A549 (cell line): ENCODE data around the gene MT1E. TPM values are rescaled to one million over a fixed set of nuclear protein-coding genes. Genes with fewer than 3 reads are reported as not detected.

ENCODE experiments used
- ATAC-seq, 2 experiments: fragments of 200-7000 bp in 1 of 2; fragments of >200 bp in 1 of 2; cut with Nextera tagmentation in 1 of 2; cut with Tn5 transposase in 1 of 2; 3 replicates each; pipeline versions ENCODE4 v1.8.0 to v1.9.1; 2018 to 2020; ENCODE audit warnings: mild to moderate bottlenecking in 1 of 2, moderate library complexity in 1 of 2
- CTCF ChIA-PET: fragments of 300-600 bp; sonication (Branson Sonifier 250); formaldehyde crosslinking; extraction: SDS; loops from one replicate; lab custom pipeline; 2021; ENCODE audit warnings: antibody characterized with exemption, inconsistent platforms; lab: Yijun Ruan, JAX
- POLR2A ChIA-PET: fragments of 350-600 bp; formaldehyde crosslinking; extraction: SDS; loops from one replicate; lab custom pipeline; 2021; ENCODE audit warnings: antibody characterized with exemption, inconsistent platforms; lab: Yijun Ruan, JAX
- DNase-seq, 2 experiments: peaks; one replicate each; pipeline versions ENCODE4 v3.0.0 to v3.0.0-alpha.2; 2011 to 2016; ENCODE audit warnings: low read depth in 1 of 2, low spot score in 1 of 2
- FAIRE-seq: peaks from 2 replicates; lab custom pipeline; 2011; peaks lifted over from hg19 to GRCh38; lab: Jason Lieb, UNC
- H3K27ac ChIP-seq, 2 experiments: fragments of >200 bp; sonication (Bioruptor Twin); formaldehyde crosslinking; 3 replicates each; pipeline ENCODE4 v1.5.1; 2016 to 2017
- H3K4me1 ChIP-seq: fragments of >200 bp; sonication (Bioruptor Twin); formaldehyde crosslinking; 3 replicates; pipeline ENCODE4 v1.6.1; 2016
- H3K4me2 ChIP-seq: fragments of >200 bp; sonication (Bioruptor Twin); formaldehyde crosslinking; 3 replicates; pipeline ENCODE4 v1.6.1; 2016
- H3K4me3 ChIP-seq: fragments of >200 bp; sonication (Bioruptor Twin); formaldehyde crosslinking; 3 replicates; pipeline ENCODE4 v1.5.1; 2016
- H3K9me3 ChIP-seq: fragments of >200 bp; sonication (Bioruptor Twin); formaldehyde crosslinking; 3 replicates; pipeline ENCODE4 v1.6.1; 2016
- BHLHE40 ChIP-seq: IDR thresholded peaks from 2 replicates; pipeline ENCODE4 v1.6.1; 2012; ENCODE audit warnings: low read depth, low read length, inconsistent platforms
- CBX8 ChIP-seq: fragments of 200-600 bp; sonication (generic); IDR thresholded peaks from 2 replicates; pipeline ENCODE4 v1.6.1; 2016
- CHD2 ChIP-seq: fragments of 150-350 bp; IDR thresholded peaks from 2 replicates; pipeline ENCODE4 v1.6.1; 2014; ENCODE audit warnings: low read length; ENCODE audit not compliant: partially characterized antibody
- CTCF ChIP-seq: fragments of >200 bp; sonication (Bioruptor Twin); formaldehyde crosslinking; IDR thresholded peaks from 3 replicates; pipeline ENCODE4 v1.5.1; 2016
- E2F6 ChIP-seq: IDR thresholded peaks from 2 replicates; pipeline ENCODE4 v1.6.1; 2012; ENCODE audit warnings: low read depth, borderline replicate concordance
- EHF ChIP-seq: fragments of 250-450 bp; sonication (Bioruptor Pico); IDR thresholded peaks from 2 replicates; pipeline ENCODE4 v1.5.0; 2020; ENCODE audit warnings: mild to moderate bottlenecking
- ESRRA ChIP-seq: fragments of 150-350 bp; IDR thresholded peaks from 2 replicates; pipeline ENCODE4 v1.6.1; 2014; ENCODE audit warnings: mild to moderate bottlenecking, low read length, borderline replicate concordance
- HDAC2 ChIP-seq: fragments of 200-600 bp; sonication (generic); IDR thresholded peaks from 2 replicates; pipeline ENCODE4 v1.6.1; 2016
- HOXA7 ChIP-seq: fragments of 250-450 bp; sonication (Bioruptor Pico); IDR thresholded peaks from 2 replicates; pipeline ENCODE4 v1.5.0; 2020; ENCODE audit warnings: mild to moderate bottlenecking, moderate library complexity
- HOXB13 ChIP-seq: fragments of 250-450 bp; sonication (Bioruptor Pico); IDR thresholded peaks from 2 replicates; pipeline ENCODE4 v1.5.0; 2020; ENCODE audit warnings: low read depth, mild to moderate bottlenecking, moderate library complexity
- HOXB5 ChIP-seq: fragments of 250-450 bp; sonication (Bioruptor Pico); IDR thresholded peaks from 2 replicates; pipeline ENCODE4 v1.5.0; 2020; ENCODE audit warnings: mild to moderate bottlenecking, moderate library complexity
- JUN ChIP-seq, 2 experiments: fragments of >200 bp; sonication (Bioruptor Twin); formaldehyde crosslinking; IDR thresholded peaks; 2 replicates in 1 of 2; 3 replicates in 1 of 2; pipeline ENCODE4 v1.6.1; 2016 to 2017
- KDM5A ChIP-seq: fragments of 200-600 bp; sonication (generic); IDR thresholded peaks from 2 replicates; pipeline ENCODE4 v1.6.1; 2016; ENCODE audit warnings: antibody characterized with exemption, mild to moderate bottlenecking
- MAFK ChIP-seq: fragments of 450-650 bp; IDR thresholded peaks from 2 replicates; pipeline ENCODE4 v1.6.1; 2014; ENCODE audit not compliant: partially characterized antibody
- MAX ChIP-seq: IDR thresholded peaks from 2 replicates; pipeline ENCODE4 v1.6.1; 2012
- NR3C1 ChIP-seq: fragments of >200 bp; sonication (Bioruptor Twin); formaldehyde crosslinking; IDR thresholded peaks from 3 replicates; pipeline ENCODE4 v1.6.1; 2017
- POLR2A ChIP-seq: IDR thresholded peaks from 2 replicates; pipeline ENCODE4 v1.6.1; 2012; ENCODE audit warnings: mild to moderate bottlenecking, low read length
- RAD21 ChIP-seq, 2 experiments: fragments of >200 bp in 1 of 2; sonication (Bioruptor Twin) in 1 of 2; formaldehyde crosslinking in 1 of 2; IDR thresholded peaks in 1 of 2; conservative IDR thresholded peaks in 1 of 2; 2 replicates in 1 of 2; 3 replicates in 1 of 2; pipeline ENCODE4 v1.6.1; 2012 to 2018; ENCODE audit warnings: inconsistent platforms in 1 of 2
- RARB ChIP-seq: fragments of 250-450 bp; sonication (Bioruptor Pico); IDR thresholded peaks from 2 replicates; pipeline ENCODE4 v1.8.0; 2021; ENCODE audit warnings: mild to moderate bottlenecking, moderate library complexity
- REST ChIP-seq: fragments of 200-600 bp; sonication (generic); IDR thresholded peaks from 2 replicates; pipeline ENCODE4 v1.6.1; 2016; ENCODE audit warnings: antibody characterized with exemption, mild to moderate bottlenecking, moderate library complexity
- RNF2 ChIP-seq: fragments of 200-600 bp; sonication (generic); IDR thresholded peaks from 2 replicates; pipeline ENCODE4 v1.6.1; 2016; ENCODE audit warnings: low read depth, mild to moderate bottlenecking, antibody characterized with exemption, moderate library complexity, borderline replicate concordance
- SMC3 ChIP-seq: fragments of >200 bp; sonication (Bioruptor Twin); formaldehyde crosslinking; IDR thresholded peaks from 3 replicates; pipeline ENCODE4 v1.6.1; 2018; ENCODE audit warnings: inconsistent platforms
- SREBF2 ChIP-seq: fragments of 450-650 bp; IDR thresholded peaks from 2 replicates; pipeline ENCODE4 v1.6.1; 2014; ENCODE audit warnings: mild to moderate bottlenecking, moderate library complexity
- TFCP2L1 ChIP-seq: fragments of 250-450 bp; sonication (Bioruptor Pico); IDR thresholded peaks from 2 replicates; pipeline ENCODE4 v1.5.0; 2021; ENCODE audit warnings: mild to moderate bottlenecking
- USF2 ChIP-seq: fragments of 450-650 bp; IDR thresholded peaks from 2 replicates; pipeline ENCODE4 v1.6.1; 2014; ENCODE audit warnings: antibody characterized with exemption
- WGBS: methylation state at CpG from one replicate; pipeline ENCODE4 v1.1.6; 2017; ENCODE audit errors: missing lambda C conversion rate; 5-methylcytosine and 5-hydroxymethylcytosine counted together
- polyA minus RNA-seq: library from RNA; depleted of rRNA, polyadenylated mRNA; stranded (reverse); fragments of >200 nt; gene quantifications from 2 replicates; pipeline ENCODE4 v1.2.3, GENCODE V29; 2011; rRNA and poly(A)+ RNA removed
- polyA plus RNA-seq, 4 experiments: library from polyadenylated mRNA; depleted of rRNA in 3 of 4; stranded (reverse); fragments of >200 nt; fragmentation: RNase III in 1 of 4; extraction: RNeasy Plus Mini Kit Qiagen cat#74134 plus additional on column Dnase treatment in 1 of 4; gene quantifications; 2 replicates in 3 of 4; 3 replicates in 1 of 4; pipeline ENCODE4 v1.2.3, GENCODE V29; 2011 to 2017

Gene MT1E
- polyA plus RNA-seq (2011; rRNA removed) (not detected in 2 replicates), polyA plus RNA-seq (2017; fragmentation: RNase III; extraction: RNeasy Plus Mini Kit Qiagen cat#74134 plus additional on column Dnase treatment) (not detected in 3 replicates), polyA minus RNA-seq (not detected in 2 replicates)
- polyA plus RNA-seq (2012; cell fraction: cytosol; rRNA removed) = not detected in 2 replicates
- not detected in 2 replicates for polyA plus RNA-seq (2012; cell fraction: nucleus; rRNA removed)

GRCh38 chr16:56625140-56625942 lies at the start of gene MT1E:
MT1E (plus strand) TSS chr16:56625781; CDS start chr16:56625852, 71 bp downstream.
- ATAC-seq = no peak
- ChIA-PET POLR2A (interaction anchor here (0.7 to 2.3 kb wide), 2 partner anchors 16 to 18 kb away, joined by 5 to 23 read pairs; partner anchors contain the start of gene MT2A), CTCF (interaction anchor here (0.8 to 5.3 kb wide), 7 partner anchors 14 to 111 kb away, joined by 3 to 18 read pairs (median 3); partner anchors contain the start of gene MT1A)
- 93% methylated on average over 59 of the region's 62 CpGs for WGBS
- H3K9me3 ChIP-seq = no peaks in the 10 kb centered on the region
- no peak for DNase-seq
- FAIRE-seq = no peak
- TF ChIP-seq BHLHE40 (no peak), JUN (IDR thresholded peaks at IDR 0.05) (no peak)
- no peak within 1 kb of the TSS for H3K4me3 ChIP-seq
- peaks cover 14% of the 10 kb centered on the region for H3K4me1 ChIP-seq
- H3K27ac ChIP-seq = peak within 1 kb of the TSS; percentile 72 to 86
- no peak within 1 kb of the TSS for H3K4me2 ChIP-seq

- ChIA-PET POLR2A (no interaction called here), CTCF (interaction anchor here (0.6 to 3.6 kb wide), 13 partner anchors 9 to 137 kb away, joined by 3 to 22 read pairs (median 5); partner anchors contain the start of gene MT3)
- Histone ChIP-seq H3K27ac (no peak overlapping the region), H3K9me3 (peaks cover 12% of the 10 kb centered on the region), H3K4me3 (no peak overlapping the region), H3K4me1 (peaks cover 2% of the 10 kb centered on the region; the same call in 2 of the 3 replicates), H3K4me2 (no peak overlapping the region)
- WGBS = 25% methylated on average over 8 of the region's 8 CpGs
- DNase-seq (peak; percentile 41 to 72), ATAC-seq (peak; percentile 85 to 98), FAIRE-seq (no peak)
- TF ChIP-seq ESRRA (no peak), MAFK (peak; percentile 41), CTCF (peak; percentile 56), JUN (IDR thresholded peaks at IDR 0.05) (no peak), BHLHE40 (no peak), HOXA7 (CRISPR knock-in tag) (no peak), SREBF2 (no peak), E2F6 (no peak), HOXB5 (CRISPR knock-in tag) (no peak), RARB (CRISPR knock-in tag) (no peak), SMC3 (peak; percentile 47; the same call in 2 of the 3 replicates), POLR2A (no peak), CBX8 (no peak), MAX (no peak), USF2 (no peak), HOXB13 (CRISPR knock-in tag) (no peak), HDAC2 (no peak), EHF (CRISPR knock-in tag) (no peak), TFCP2L1 (no peak), KDM5A (no peak), NR3C1 (no peak), RAD21 (conservative IDR thresholded peaks at IDR 0.05 in 1 of 2, IDR thresholded peaks at IDR 0.05 in 1 of 2) (peak; percentile 77 to 92), CHD2 (no peak), REST (no peak), RNF2 (no peak)
Observed at GRCh38 chr16:56576585-56577299, 48.8 kb upstream of the MT1E start.
